Osteoblast (primary cell): ENCODE measurements around the gene GDAP1L1. TPM values are rescaled to one million over a fixed set of nuclear protein-coding genes. Genes with fewer than 3 reads are reported as not detected.

Experiments used
- DNase-seq: peaks from one replicate; pipeline ENCODE4 v3.0.0; 2011; ENCODE audit warnings: low spot score, mixed read lengths; ENCODE audit not compliant: insufficient read length; ENCODE audit errors: missing footprints
- H2AFZ ChIP-seq: 2 replicates; pipeline ENCODE4 v1.6.0; 2011; ENCODE audit warnings: mild to moderate bottlenecking, low read length
- H3K27ac ChIP-seq: 2 replicates; pipeline ENCODE4 v1.5.1; 2011; ENCODE audit warnings: mild to moderate bottlenecking, low read depth, low read length, moderate library complexity
- H3K27me3 ChIP-seq: 2 replicates; pipeline ENCODE4 v1.6.0; 2012; ENCODE audit warnings: mild to moderate bottlenecking, control low read depth, inconsistent platforms, low read length, moderate library complexity; ENCODE audit not compliant: insufficient read depth
- H3K36me3 ChIP-seq: 2 replicates; pipeline ENCODE4 v1.5.1; 2011; ENCODE audit warnings: mild to moderate bottlenecking, low read length, control low read depth, moderate library complexity; ENCODE audit not compliant: insufficient read depth
- H3K4me1 ChIP-seq: 2 replicates; pipeline ENCODE4 v1.5.1; 2011; ENCODE audit warnings: mild to moderate bottlenecking, low read length, control low read depth, moderate library complexity; ENCODE audit not compliant: insufficient read depth
- H3K4me2 ChIP-seq: 2 replicates; pipeline ENCODE4 v1.6.0; 2011; ENCODE audit warnings: mild to moderate bottlenecking, low read length; ENCODE audit not compliant: insufficient read depth
- H3K4me3 ChIP-seq: fragments of 200-600 bp; sonication (generic); 3 replicates; pipeline ENCODE4 v1.5.1; 2012; ENCODE audit warnings: mild to moderate bottlenecking, low read length, inconsistent platforms; ENCODE audit not compliant: insufficient read depth
- H3K79me2 ChIP-seq: 2 replicates; pipeline ENCODE4 v1.6.0; 2012; ENCODE audit warnings: mild to moderate bottlenecking, low read length, control low read depth, inconsistent platforms; ENCODE audit not compliant: insufficient read depth
- H3K9me3 ChIP-seq: 2 replicates; pipeline ENCODE4 v1.5.1; 2011; ENCODE audit warnings: low read depth, low read length, control low read depth
- H4K20me1 ChIP-seq: 2 replicates; pipeline ENCODE4 v1.6.0; 2012; ENCODE audit warnings: mild to moderate bottlenecking, low read length, control low read depth; ENCODE audit not compliant: insufficient read depth
- CTCF ChIP-seq: IDR thresholded peaks from 2 replicates; pipeline ENCODE4 v1.5.1; 2011; ENCODE audit warnings: mild to moderate bottlenecking, low read depth, low read length, moderate library complexity; ENCODE audit errors: extremely low read depth
- total RNA-seq: library from RNA; depleted of rRNA; stranded (reverse); fragments of >200 nt; gene quantifications from 2 replicates; pipeline ENCODE4 v1.2.3, GENCODE V29; 2012

Gene GDAP1L1
- total RNA-seq, 1 donor, result 0.72 TPM

GRCh38 chr20:44302026-44302669 lies 55.0 kb downstream of the GDAP1L1 start:
- TF ChIP-seq CTCF, result no peak
- H3K36me3 ChIP-seq, result no peaks in the 10 kb centered on the region
- H3K4me2 ChIP-seq, result no peak overlapping the region
- no peak overlapping the region for H3K4me3 ChIP-seq
- H3K4me1 ChIP-seq, result no peaks in the 10 kb centered on the region
- H3K27ac ChIP-seq, result no peak overlapping the region
- H3K79me2 ChIP-seq, result no peaks in the 10 kb centered on the region
- no peaks in the 10 kb centered on the region for H3K9me3 ChIP-seq
- H4K20me1 ChIP-seq, result no peaks in the 10 kb centered on the region
- DNase-seq, result no peak
- no peak overlapping the region for H2AFZ ChIP-seq
- H3K27me3 ChIP-seq, result no peaks in the 10 kb centered on the region

GRCh38 chr20:44302736-44303135 lies 55.6 kb downstream of the GDAP1L1 start:
- Histone ChIP-seq H2AFZ (no peak overlapping the region), H3K27me3 (no peaks in the 10 kb centered on the region), H3K4me2 (no peak overlapping the region), H3K4me1 (no peaks in the 10 kb centered on the region), H4K20me1 (no peaks in the 10 kb centered on the region), H3K9me3 (no peaks in the 10 kb centered on the region), H3K36me3 (no peaks in the 10 kb centered on the region), H3K4me3 (no peak overlapping the region), H3K27ac (no peak overlapping the region), H3K79me2 (no peaks in the 10 kb centered on the region)
- no peak for DNase-seq
- TF ChIP-seq CTCF, result no peak

- Histone ChIP-seq H3K27me3 (no peaks in the 10 kb centered on the region), H3K79me2 (peaks cover 3% of the 10 kb centered on the region), H3K27ac (no peak overlapping the region), H3K9me3 (no peaks in the 10 kb centered on the region), H3K36me3 (no peaks in the 10 kb centered on the region), H3K4me3 (no peak overlapping the region), H3K4me1 (no peaks in the 10 kb centered on the region), H4K20me1 (no peaks in the 10 kb centered on the region), H3K4me2 (no peak overlapping the region), H2AFZ (no peak overlapping the region)
- DNase-seq, result no peak
- no peak for TF ChIP-seq CTCF
Measured at GRCh38 chr20:44304383-44304782, 57.3 kb downstream of the GDAP1L1 start.

- Histone ChIP-seq H4K20me1 (no peaks in the 10 kb centered on the region), H3K79me2 (peaks cover 16% of the 10 kb centered on the region), H3K9me3 (no peaks in the 10 kb centered on the region), H3K36me3 (no peaks in the 10 kb centered on the region), H3K27me3 (no peaks in the 10 kb centered on the region), H3K4me2 (no peak overlapping the region), H3K4me3 (no peak overlapping the region), H3K27ac (no peak overlapping the region), H3K4me1 (peaks cover 13% of the 10 kb centered on the region), H2AFZ (no peak overlapping the region)
- no peak for TF ChIP-seq CTCF
- DNase-seq, result no peak
Measured at GRCh38 chr20:44306927-44307326, 59.8 kb downstream of the GDAP1L1 start.
